Measurements from ENCODE around the gene PRKN. TPM values are rescaled to one million over a fixed set of nuclear protein-coding genes. Genes with fewer than 3 reads are reported as not detected.

The PRKN gene
- total RNA-seq, 1 experiment from 2014 or later, result 2.0 TPM

GRCh38 chr6:161915456-161915964 lies 812.1 kb downstream of the PRKN start:
- H3K9ac ChIP-seq (ENCODE audit: extremely low read depth, insufficient read length, low read length), result no peak overlapping the region
- H2BK15ac ChIP-seq (ENCODE audit: low read depth, low read length), result no peak overlapping the region
- no peak overlapping the region for H2BK5ac ChIP-seq (ENCODE audit: insufficient read length, low read length)
- no peak overlapping the region for H2AK5ac ChIP-seq (ENCODE audit: insufficient read length, low read length)
- no peak overlapping the region for H2BK120ac ChIP-seq (ENCODE audit: low read depth, low read length, poor library complexity, severe bottlenecking)
- no peak overlapping the region for H3K56ac ChIP-seq (ENCODE audit: insufficient read length, low read depth, low read length)
- DNase-seq, result no peak
- no peaks in the 10 kb centered on the region; a peak in 1 of 7 replicates for H3K36me3 Mint-ChIP-seq (ENCODE audit: insufficient read depth in 1 of 3, low read depth in 3 of 3)
- H2BK20ac ChIP-seq (ENCODE audit: low read depth, low read length, poor library complexity, severe bottlenecking), result no peak overlapping the region
- WGBS (ENCODE audit: extremely low coverage, insufficient read length, low lambda C conversion rate), result no CpG with 5 or more reads among the region's 4 CpGs
- no peak overlapping the region for H3K4ac ChIP-seq (ENCODE audit: low read depth, low read length)
- H3K27me3 ChIP-seq (ENCODE audit: insufficient read depth, low read length), result no peaks in the 10 kb centered on the region
- H3K27me3 Mint-ChIP-seq (ENCODE audit: low read depth), result no peaks in the 10 kb centered on the region
- no peaks in the 10 kb centered on the region for H4K20me1 ChIP-seq (ENCODE audit: control insufficient read depth, insufficient read depth, insufficient read length)
- no peak overlapping the region for H2AFZ ChIP-seq (ENCODE audit: low read length)
- no peak overlapping the region for H3K18ac ChIP-seq (ENCODE audit: insufficient read length, low read depth, low read length)
- H3K4me2 ChIP-seq (ENCODE audit: insufficient read depth, insufficient read length, low read length), result no peak overlapping the region
- H3K27ac ChIP-seq (ENCODE audit: insufficient read length, low read depth, low read length), result no peak overlapping the region
- H3K9me3 ChIP-seq (ENCODE audit: control insufficient read depth, low read depth, low read length), result no peaks in the 10 kb centered on the region
- no peak overlapping the region for H3K14ac ChIP-seq (ENCODE audit: insufficient read depth, low read length)
- no peak overlapping the region for H4K91ac ChIP-seq (ENCODE audit: insufficient read length, low read depth, low read length)
- H2BK12ac ChIP-seq (ENCODE audit: insufficient read length, low read depth, low read length), result no peak overlapping the region
- TF ChIP-seq CTCF (conservative IDR thresholded peaks at IDR 0.05), result no peak
- H3K79me2 ChIP-seq (ENCODE audit: insufficient read depth, low read length), result no peaks in the 10 kb centered on the region
- H3K4me1 Mint-ChIP-seq, result no peaks in the 10 kb centered on the region
- no peak overlapping the region for H4K8ac ChIP-seq (replicated peaks; ENCODE audit: insufficient read length, low read depth, low read length)
- H3K23ac ChIP-seq (ENCODE audit: insufficient read length, low read depth, low read length), result no peak overlapping the region
- H3K4me3 Mint-ChIP-seq, result no peak overlapping the region
- H3K79me1 ChIP-seq (ENCODE audit: insufficient read depth, low read depth, low read length, poor library complexity, severe bottlenecking), result no peaks in the 10 kb centered on the region
- H3K4me1 ChIP-seq (ENCODE audit: insufficient read depth, low read length), result no peaks in the 10 kb centered on the region
- H3K23me2 ChIP-seq (ENCODE audit: insufficient read length, low read depth, low read length, poor library complexity, severe bottlenecking), result no peaks in the 10 kb centered on the region
- H3T11ph ChIP-seq (ENCODE audit: low read length), result no peak overlapping the region
- H4K5ac ChIP-seq (ENCODE audit: insufficient read length, low read depth, low read length), result no peak overlapping the region
- H3K9me3 Mint-ChIP-seq, result no peaks in the 10 kb centered on the region
- H3K27ac Mint-ChIP-seq, result no peak overlapping the region
